ENCODE measurements around the gene HCLS1. TPM values are rescaled to one million over a fixed set of nuclear protein-coding genes. Genes with fewer than 3 reads are reported as not detected.
A peak's percentile ranks its signal among the peaks of the same experiment; 100 is the strongest.

Gene HCLS1
- total RNA-seq, 1 experiment from 2014 or later, result 1.2 TPM

GRCh38 chr3:121627211-121627610, 33.5 kb downstream of the HCLS1 start:
- WGBS (ENCODE audit: extremely low coverage, insufficient read length, low lambda C conversion rate), result no CpG with 5 or more reads among the region's 4 CpGs
- Mint-ChIP-seq H3K36me3 (ENCODE audit: insufficient read depth in 1 of 3, low read depth in 3 of 3) (no peaks in the 10 kb centered on the region), H3K9me3 (no peaks in the 10 kb centered on the region; a peak in 1 of 5 replicates), H3K27ac (no peak overlapping the region; a peak in 1 of 7 replicates), H3K4me3 (no peak overlapping the region), H3K4me1 (peaks cover 27 to 30% of the 10 kb centered on the region in 2 experiments), H3K27me3 (ENCODE audit: low read depth) (no peaks in the 10 kb centered on the region)
- Histone ChIP-seq H3K9ac (ENCODE audit: extremely low read depth, insufficient read length, low read length) (no peak overlapping the region), H2BK20ac (ENCODE audit: low read depth, low read length, poor library complexity, severe bottlenecking) (no peak overlapping the region), H3K9me3 (ENCODE audit: control insufficient read depth, low read depth, low read length) (no peaks in the 10 kb centered on the region), H2BK15ac (ENCODE audit: low read depth, low read length) (no peak overlapping the region), H3K27ac (ENCODE audit: insufficient read length, low read depth, low read length) (no peak overlapping the region), H2BK120ac (ENCODE audit: low read depth, low read length, poor library complexity, severe bottlenecking) (no peak overlapping the region), H3T11ph (ENCODE audit: low read length) (no peak overlapping the region), H4K8ac (replicated peaks; ENCODE audit: insufficient read length, low read depth, low read length) (no peak overlapping the region), H3K4me2 (ENCODE audit: insufficient read depth, insufficient read length, low read length) (no peak overlapping the region), H3K27me3 (ENCODE audit: insufficient read depth, low read length) (no peaks in the 10 kb centered on the region), H3K4me1 (ENCODE audit: insufficient read depth, low read length) (peaks cover 8% of the 10 kb centered on the region), H3K23me2 (ENCODE audit: insufficient read length, low read depth, low read length, poor library complexity, severe bottlenecking) (no peaks in the 10 kb centered on the region), H3K4ac (ENCODE audit: low read depth, low read length) (no peak overlapping the region), H4K91ac (ENCODE audit: insufficient read length, low read depth, low read length) (no peak overlapping the region), H2AFZ (ENCODE audit: low read length) (no peak overlapping the region), H2AK5ac (ENCODE audit: insufficient read length, low read length) (no peak overlapping the region), H3K23ac (ENCODE audit: insufficient read length, low read depth, low read length) (no peak overlapping the region), H3K18ac (ENCODE audit: insufficient read length, low read depth, low read length) (no peak overlapping the region), H4K5ac (ENCODE audit: insufficient read length, low read depth, low read length) (no peak overlapping the region), H3K56ac (ENCODE audit: insufficient read length, low read depth, low read length) (no peak overlapping the region), H2BK5ac (ENCODE audit: insufficient read length, low read length) (no peak overlapping the region), H2BK12ac (ENCODE audit: insufficient read length, low read depth, low read length) (peak overlapping the region; percentile 36), H3K79me1 (ENCODE audit: insufficient read depth, low read depth, low read length, poor library complexity, severe bottlenecking) (no peaks in the 10 kb centered on the region), H4K20me1 (ENCODE audit: control insufficient read depth, insufficient read depth, insufficient read length) (no peaks in the 10 kb centered on the region), H3K79me2 (ENCODE audit: insufficient read depth, low read length) (no peaks in the 10 kb centered on the region), H3K14ac (ENCODE audit: insufficient read depth, low read length) (no peak overlapping the region)
- TF ChIP-seq CTCF (conservative IDR thresholded peaks at IDR 0.05), result no peak
- no peak for DNase-seq

Measured in H9 (cell line).